Type B pancreatic cell (in vitro differentiated cells): ENCODE data around the gene AFF1. TPM values are rescaled to one million over a fixed set of nuclear protein-coding genes. Genes with fewer than 3 reads are reported as not detected.
"Not testable (repeated sequence)": the region's sequence is repeated elsewhere in the genome, so short reads cannot be mapped to it uniquely, and the experiment has no call there.

Experiments
- DNase-seq: peaks from one replicate; pipeline ENCODE4 v3.0.0; 2021; ENCODE audit warnings: mixed read lengths; ENCODE audit not compliant: unreplicated experiment; ENCODE audit errors: extremely low spot score
- H3K27ac Mint-ChIP-seq: 2 replicates; pipeline ENCODE4 v1.8.0; 2021; ENCODE audit warnings: mild to moderate bottlenecking, mixed read lengths
- H3K27me3 Mint-ChIP-seq: 2 replicates; pipeline ENCODE4 v1.8.0; 2021; ENCODE audit warnings: mixed read lengths
- H3K36me3 Mint-ChIP-seq: 2 replicates; pipeline ENCODE4 v1.8.0; 2021; ENCODE audit warnings: mixed read lengths
- H3K4me1 Mint-ChIP-seq: one replicate; pipeline ENCODE4 v1.8.0; 2021; ENCODE audit warnings: mixed read lengths; ENCODE audit not compliant: unreplicated experiment
- H3K4me3 Mint-ChIP-seq: 2 replicates; pipeline ENCODE4 v1.8.0; 2021; ENCODE audit warnings: mild to moderate bottlenecking, mixed read lengths
- H3K9me3 Mint-ChIP-seq: 2 replicates; pipeline ENCODE4 v1.8.0; 2021; ENCODE audit warnings: mixed read lengths
- CTCF ChIP-seq: fragments of 200-600 bp; sonication (generic); conservative IDR thresholded peaks from 2 replicates; pipeline ENCODE4 v1.5.0; 2021; ENCODE audit warnings: antibody characterized with exemption, mild to moderate bottlenecking
- total RNA-seq: library from RNA; stranded (reverse); gene quantifications from 2 replicates; pipeline ENCODE4 v1.2.1, GENCODE V29; 2021; ENCODE audit warnings: low replicate concordance

The AFF1 gene
- total RNA-seq, 1 donor from 2014 or later: 39.7 TPM

- Mint-ChIP-seq H3K9me3 (no peaks in the 10 kb centered on the region), H3K27me3 (no peaks in the 10 kb centered on the region), H3K4me3 (peak overlapping the region; percentile 75), H3K36me3 (no peaks in the 10 kb centered on the region), H3K4me1 (peaks cover 61% of the 10 kb centered on the region), H3K27ac (no peak overlapping the region)
- no peak for TF ChIP-seq CTCF
- DNase-seq: no peak
These were observed 74.4 kb downstream of the AFF1 start for GRCh38 chr4:87009095-87009648.

- Mint-ChIP-seq H3K27ac (no peak overlapping the region), H3K9me3 (no peaks in the 10 kb centered on the region), H3K4me1 (peaks cover 69% of the 10 kb centered on the region), H3K4me3 (peak overlapping the region; percentile 75), H3K36me3 (no peaks in the 10 kb centered on the region), H3K27me3 (no peaks in the 10 kb centered on the region)
- no peak for DNase-seq
- no peak for TF ChIP-seq CTCF
These were observed 75.4 kb downstream of the AFF1 start for GRCh38 chr4:87010192-87010591.

GRCh38 chr4:87011340-87012034, 76.7 kb downstream of the AFF1 start:
- Mint-ChIP-seq H3K9me3 (no peaks in the 10 kb centered on the region), H3K27me3 (no peaks in the 10 kb centered on the region), H3K4me1 (peaks cover 67% of the 10 kb centered on the region), H3K4me3 (peak overlapping the region; percentile 57), H3K36me3 (no peaks in the 10 kb centered on the region), H3K27ac (peak overlapping the region; percentile 82)
- DNase-seq: no peak
- no peak for TF ChIP-seq CTCF

GRCh38 chr4:87012265-87012953, 77.6 kb downstream of the AFF1 start:
- H3K4me1 Mint-ChIP-seq: peaks cover 67% of the 10 kb centered on the region
- no peaks in the 10 kb centered on the region for H3K36me3 Mint-ChIP-seq
- H3K27me3 Mint-ChIP-seq: no peaks in the 10 kb centered on the region
- H3K9me3 Mint-ChIP-seq: no peaks in the 10 kb centered on the region
- DNase-seq: no peak
- H3K27ac Mint-ChIP-seq: peak overlapping the region; percentile 89
- peak overlapping the region; percentile 13 for H3K4me3 Mint-ChIP-seq
- no peak for TF ChIP-seq CTCF

GRCh38 chr4:87012954-87013308, 78.1 kb downstream of the AFF1 start:
- Mint-ChIP-seq H3K4me3 (peak overlapping the region; percentile 13), H3K27ac (peak overlapping the region; percentile 89), H3K4me1 (peaks cover 69% of the 10 kb centered on the region)
- H3K9me3 Mint-ChIP-seq, DNase-seq, H3K36me3 Mint-ChIP-seq, H3K27me3 Mint-ChIP-seq: not testable (repeated sequence)

- Mint-ChIP-seq H3K4me3 (peak overlapping the region; percentile 53), H3K4me1 (peaks cover 65% of the 10 kb centered on the region), H3K36me3 (no peaks in the 10 kb centered on the region), H3K9me3 (no peaks in the 10 kb centered on the region), H3K27ac (peak overlapping the region; percentile 89), H3K27me3 (no peaks in the 10 kb centered on the region)
- no peak for TF ChIP-seq CTCF
- DNase-seq: no peak
These were observed 79.5 kb downstream of the AFF1 start for GRCh38 chr4:87014284-87014782.
